Keratinocyte (primary cell): Measurements from ENCODE around the gene SALL3. TPM values are rescaled to one million over a fixed set of nuclear protein-coding genes. Genes with fewer than 3 reads are reported as not detected.

Experiments used
- DNase-seq: peaks from one replicate; pipeline ENCODE4 v3.0.0-alpha.2; 2011; ENCODE audit warnings: low read depth, missing footprints, low spot score
- FAIRE-seq: peaks from 2 replicates; lab custom pipeline; 2011; peaks lifted over from hg19 to GRCh38; lab: Jason Lieb, UNC
- H2AFZ ChIP-seq: 2 replicates; pipeline ENCODE4 v1.6.0; 2012; ENCODE audit warnings: low read length, control low read depth, inconsistent platforms; ENCODE audit not compliant: control insufficient read depth
- H3K27ac ChIP-seq: 2 replicates; pipeline ENCODE4 v1.5.1; 2011; ENCODE audit warnings: low read length; ENCODE audit not compliant: control insufficient read depth, insufficient read depth
- H3K27me3 ChIP-seq: 3 replicates; pipeline ENCODE4 v1.6.0; 2011; ENCODE audit warnings: low read length; ENCODE audit not compliant: control insufficient read depth, insufficient read depth; ENCODE audit errors: extremely low read depth
- H3K36me3 ChIP-seq, 2 experiments: 2 replicates in 1 of 2; 3 replicates in 1 of 2; pipeline ENCODE4 v1.5.1; 2011; ENCODE audit warnings: low read length in 2 of 2, mild to moderate bottlenecking in 1 of 2; ENCODE audit not compliant: control insufficient read depth in 2 of 2, insufficient read depth in 2 of 2; ENCODE audit errors: extremely low read depth in 1 of 2
- H3K4me1 ChIP-seq: 3 replicates; pipeline ENCODE4 v1.5.1; 2011; ENCODE audit warnings: low read length; ENCODE audit not compliant: control insufficient read depth, insufficient read depth; ENCODE audit errors: extremely low read depth
- H3K4me2 ChIP-seq: 3 replicates; pipeline ENCODE4 v1.6.0; 2011; ENCODE audit warnings: low read depth, low read length; ENCODE audit not compliant: control insufficient read depth, insufficient read depth; ENCODE audit errors: extremely low read depth
- H3K4me3 ChIP-seq, 3 experiments: fragments of 200-600 bp in 1 of 3; sonication (generic) in 1 of 3; 2 replicates in 2 of 3; 3 replicates in 1 of 3; pipeline ENCODE4 v1.5.1; 2011 to 2016; ENCODE audit warnings: low read length in 3 of 3, mild to moderate bottlenecking in 3 of 3, control low read depth in 2 of 3, inconsistent platforms in 1 of 3, low read depth in 1 of 3, mixed read lengths in 1 of 3, mixed run types in 1 of 3, moderate library complexity in 1 of 3; ENCODE audit not compliant: control insufficient read depth in 2 of 3, insufficient read depth in 2 of 3; ENCODE audit errors: extremely low read depth in 1 of 3
- H3K79me2 ChIP-seq: 2 replicates; pipeline ENCODE4 v1.6.0; 2012; ENCODE audit warnings: low read length; ENCODE audit not compliant: control insufficient read depth, insufficient read depth
- H3K9ac ChIP-seq: 3 replicates; pipeline ENCODE4 v1.6.0; 2011; ENCODE audit warnings: low read length; ENCODE audit not compliant: control insufficient read depth, insufficient read depth; ENCODE audit errors: extremely low read depth
- H3K9me1 ChIP-seq: 3 replicates; pipeline ENCODE4 v1.6.0; 2011; ENCODE audit warnings: low read length; ENCODE audit not compliant: control insufficient read depth, insufficient read depth; ENCODE audit errors: extremely low read depth
- H3K9me3 ChIP-seq: 2 replicates; pipeline ENCODE4 v1.5.1; 2012; ENCODE audit warnings: low read depth, low read length; ENCODE audit not compliant: control insufficient read depth
- H4K20me1 ChIP-seq: 3 replicates; pipeline ENCODE4 v1.6.0; 2011; ENCODE audit warnings: low read length; ENCODE audit not compliant: control insufficient read depth, insufficient read depth; ENCODE audit errors: extremely low read depth
- CTCF ChIP-seq, 3 experiments: IDR thresholded peaks in 1 of 3; conservative IDR thresholded peaks in 1 of 3; optimal IDR thresholded peaks in 1 of 3; 2 replicates in 2 of 3; 3 replicates in 1 of 3; pipeline versions ENCODE3 to v1.5.1; 2011; ENCODE audit warnings: low read length in 3 of 3, mild to moderate bottlenecking in 3 of 3, moderate library complexity in 2 of 3, control low read depth in 1 of 3, inconsistent platforms in 1 of 3; ENCODE audit not compliant: insufficient read depth in 2 of 3; ENCODE audit errors: extremely low read depth in 1 of 3
- EZH2 ChIP-seq: IDR thresholded peaks from one replicate; pipeline ENCODE4 v1.6.1; 2012; ENCODE audit warnings: inconsistent platforms, mild to moderate bottlenecking, low read length, moderate library complexity
- dilution Hi-C: fragments of 300-500 bp; cut with MboI; formaldehyde crosslinking; loops from one replicate; pipeline ENCODE4 v1.7.0; 2020; ENCODE audit warnings: low sequenced_read_pairs; ENCODE audit not compliant: extremely low pct_ligation_motif_present
- polyA plus RNA-seq, 5 experiments: library from polyadenylated mRNA; depleted of rRNA in 3 of 5; stranded (reverse) in 3 of 5; stranded (forward) in 1 of 5; unstranded in 1 of 5; fragments of >200 nt; gene quantifications; 1 replicate in 1 of 5; 2 replicates in 3 of 5; 3 replicates in 1 of 5; pipeline versions ENCODE4 v1.2.1 to v1.2.3, GENCODE V29; 2011 to 2012; ENCODE audit warnings: missing spikeins in 2 of 5, low read depth in 1 of 5, low replicate concordance in 1 of 5

Gene SALL3
- polyA plus RNA-seq, 1 donor (not counting 4 experiments of a cell fraction or from before 2014, with no cell fraction given), result not detected

DNA sequence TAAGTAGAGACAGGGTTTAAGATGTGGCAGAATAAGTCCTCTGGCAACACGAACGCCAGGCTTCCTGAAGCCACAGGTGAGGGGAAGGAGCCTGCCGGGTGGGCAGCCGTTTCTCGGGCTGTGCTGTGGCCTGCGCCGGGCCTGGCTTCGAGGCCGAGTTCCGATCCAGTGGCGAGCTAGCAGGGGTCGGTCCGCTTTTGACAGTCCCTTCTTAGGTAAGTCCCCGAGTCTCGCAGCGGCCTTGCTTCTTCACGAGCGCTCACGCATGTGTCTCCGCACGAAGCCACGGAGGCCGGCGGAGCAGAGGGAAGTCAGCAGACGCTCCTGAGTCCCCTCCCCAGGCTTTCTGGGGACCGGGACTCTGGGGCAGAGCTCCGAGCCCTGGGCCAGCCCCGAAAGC is 26.0 kb downstream of the SALL3 start:
- H3K4me3 ChIP-seq, result no peak overlapping the region
- TF ChIP-seq EZH2, result no peak
- no peak for TF ChIP-seq CTCF (optimal IDR thresholded peaks at IDR 0.05 in 1 of 3, IDR thresholded peaks at IDR 0.05 in 1 of 3, conservative IDR thresholded peaks at IDR 0.05 in 1 of 3; ENCODE audit: extremely low read depth in 1 of 3, insufficient read depth in 2 of 3, low read length in 3 of 3)
- no peaks in the 10 kb centered on the region for H3K79me2 ChIP-seq
- DNase-seq (no peak), FAIRE-seq (no peak)
- H3K27me3 ChIP-seq, result no peaks in the 10 kb centered on the region
- dilution Hi-C loops, result no loop called here
- H4K20me1 ChIP-seq, result no peaks in the 10 kb centered on the region
- no peak overlapping the region for H3K27ac ChIP-seq
- no peak overlapping the region for H2AFZ ChIP-seq
- peaks cover 5% of the 10 kb centered on the region for H3K9me3 ChIP-seq
- H3K9ac ChIP-seq, result no peak overlapping the region
- no peaks in the 10 kb centered on the region for H3K36me3 ChIP-seq
- no peaks in the 10 kb centered on the region for H3K9me1 ChIP-seq
- H3K4me1 ChIP-seq, result no peaks in the 10 kb centered on the region
- H3K4me2 ChIP-seq, result no peak overlapping the region

DNA sequence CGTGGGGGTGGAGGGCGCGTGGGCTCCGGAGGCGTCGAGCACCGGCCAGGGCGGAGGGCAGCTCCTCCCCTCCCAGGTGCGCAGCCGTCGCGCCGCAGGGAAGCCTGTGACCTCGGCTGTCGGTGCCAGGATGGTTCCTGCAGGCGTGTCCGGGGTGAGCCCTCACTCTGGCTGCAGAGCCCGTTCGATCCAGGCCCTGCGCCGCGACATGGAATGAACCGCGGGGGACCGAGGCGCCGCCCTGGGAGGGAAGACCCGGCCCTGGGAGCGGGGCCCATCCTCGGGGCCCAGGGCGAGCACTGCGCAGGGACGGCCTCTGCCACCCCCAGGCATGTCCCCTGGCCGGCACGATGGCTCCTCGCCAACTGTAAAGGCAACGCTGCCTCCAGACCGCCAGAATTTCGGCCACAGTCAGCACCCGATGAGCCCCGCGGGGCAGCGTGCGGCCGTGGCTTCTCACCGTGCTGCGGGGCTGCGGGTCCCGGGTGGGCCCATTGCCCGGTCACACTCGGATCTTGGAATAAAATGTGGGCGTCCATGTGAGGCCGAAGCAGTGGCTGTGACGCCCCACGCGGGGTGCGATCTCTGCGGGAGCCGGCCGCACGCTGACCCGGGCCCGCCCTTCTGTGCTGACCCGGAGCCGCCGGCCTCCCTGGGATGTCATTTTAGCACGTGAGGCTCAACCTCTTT is 26.6 kb downstream of the SALL3 start:
- no peak for DNase-seq
- Histone ChIP-seq H2AFZ (no peak overlapping the region), H3K9ac (no peak overlapping the region), H3K4me1 (no peaks in the 10 kb centered on the region), H3K9me3 (peaks cover 5% of the 10 kb centered on the region), H3K27me3 (no peaks in the 10 kb centered on the region), H3K36me3 (no peaks in the 10 kb centered on the region), H3K9me1 (no peaks in the 10 kb centered on the region), H3K79me2 (no peaks in the 10 kb centered on the region), H3K4me2 (no peak overlapping the region), H3K4me3 (no peak overlapping the region), H4K20me1 (no peaks in the 10 kb centered on the region), H3K27ac (no peak overlapping the region)
- no peak for TF ChIP-seq CTCF (optimal IDR thresholded peaks at IDR 0.05 in 1 of 3, IDR thresholded peaks at IDR 0.05 in 1 of 3, conservative IDR thresholded peaks at IDR 0.05 in 1 of 3; ENCODE audit: extremely low read depth in 1 of 3, insufficient read depth in 2 of 3, low read length in 3 of 3)
- no peak for TF ChIP-seq EZH2
- FAIRE-seq, result no peak
- dilution Hi-C loops, result no loop called here
